HS-27A (cell line): Measurements from ENCODE around the gene TRIM37.
"Not testable (repeated sequence)": the region's sequence is repeated elsewhere in the genome, so short reads cannot be mapped to it uniquely, and the experiment has no call there.

Source experiments
- DNase-seq: peaks from one replicate; pipeline ENCODE4 v3.0.0-alpha.2; 2012; ENCODE audit warnings: low read depth, missing footprints

Gene TRIM37

GRCh38 chr17:58991718-58992331, 114.9 kb downstream of the TRIM37 start:
- DNase-seq: peak; percentile 71

- no peak for DNase-seq
These were observed 117.1 kb downstream of the TRIM37 start for GRCh38 chr17:58989629-58990028.

DNA sequence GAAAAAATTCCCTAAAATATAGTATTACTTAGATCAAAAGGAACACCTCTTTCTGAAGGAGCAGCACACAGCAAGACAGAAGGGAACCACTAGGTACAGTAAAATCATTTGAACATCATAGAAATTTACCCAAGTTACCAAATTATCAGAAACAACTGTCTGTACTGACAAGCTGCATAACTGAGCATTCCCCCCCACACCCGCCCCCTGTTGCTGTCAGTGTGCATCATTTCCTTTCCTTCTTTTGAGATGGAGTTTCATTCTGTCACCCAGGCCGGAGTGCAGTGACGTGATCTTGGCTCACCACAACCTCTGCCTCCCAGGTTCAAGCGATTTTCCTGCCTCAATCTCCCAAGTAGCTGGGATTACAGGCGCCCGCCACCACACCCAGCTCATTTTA, 120.7 kb downstream of the TRIM37 start:
- DNase-seq: no peak

DNA sequence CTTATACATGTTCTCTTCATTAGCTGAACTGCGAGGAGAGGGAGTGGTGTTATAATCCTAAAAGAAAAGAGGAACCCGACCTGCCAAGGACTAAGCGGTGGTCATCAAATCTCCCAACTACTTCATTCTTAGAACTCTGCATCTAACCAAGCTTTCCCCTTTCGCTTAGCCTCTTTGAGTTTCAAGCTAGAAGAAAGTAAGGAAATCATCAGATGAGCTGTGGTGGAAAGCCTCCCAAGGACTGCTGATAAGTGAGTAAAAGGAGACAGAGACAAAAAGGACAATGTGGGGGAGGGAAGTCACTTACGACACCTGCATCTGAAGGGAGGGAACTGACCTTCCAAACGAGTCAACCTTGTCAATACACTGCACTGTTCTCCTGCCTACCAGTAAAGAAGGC, 121.3 kb downstream of the TRIM37 start:
- DNase-seq: no peak

DNA sequence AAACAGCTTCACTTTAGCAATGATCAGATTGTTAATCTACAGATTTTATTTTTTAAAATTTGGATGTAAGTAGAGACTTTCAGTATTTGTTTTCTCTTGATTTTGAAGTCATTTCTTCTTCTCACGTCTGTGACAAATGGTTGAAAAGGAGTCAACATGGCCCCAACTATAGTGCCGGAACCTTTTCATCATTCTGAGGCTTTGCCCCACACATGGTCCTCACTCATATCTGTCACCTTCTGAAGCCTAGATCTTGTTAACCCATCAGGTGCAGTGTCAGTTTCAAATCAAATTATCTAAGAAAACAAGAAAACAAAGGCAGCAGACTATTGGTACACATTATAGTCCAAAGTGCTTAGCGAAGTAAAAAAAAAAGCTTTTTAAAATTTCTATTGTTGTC, 124.1 kb downstream of the TRIM37 start:
- no peak for DNase-seq

DNA sequence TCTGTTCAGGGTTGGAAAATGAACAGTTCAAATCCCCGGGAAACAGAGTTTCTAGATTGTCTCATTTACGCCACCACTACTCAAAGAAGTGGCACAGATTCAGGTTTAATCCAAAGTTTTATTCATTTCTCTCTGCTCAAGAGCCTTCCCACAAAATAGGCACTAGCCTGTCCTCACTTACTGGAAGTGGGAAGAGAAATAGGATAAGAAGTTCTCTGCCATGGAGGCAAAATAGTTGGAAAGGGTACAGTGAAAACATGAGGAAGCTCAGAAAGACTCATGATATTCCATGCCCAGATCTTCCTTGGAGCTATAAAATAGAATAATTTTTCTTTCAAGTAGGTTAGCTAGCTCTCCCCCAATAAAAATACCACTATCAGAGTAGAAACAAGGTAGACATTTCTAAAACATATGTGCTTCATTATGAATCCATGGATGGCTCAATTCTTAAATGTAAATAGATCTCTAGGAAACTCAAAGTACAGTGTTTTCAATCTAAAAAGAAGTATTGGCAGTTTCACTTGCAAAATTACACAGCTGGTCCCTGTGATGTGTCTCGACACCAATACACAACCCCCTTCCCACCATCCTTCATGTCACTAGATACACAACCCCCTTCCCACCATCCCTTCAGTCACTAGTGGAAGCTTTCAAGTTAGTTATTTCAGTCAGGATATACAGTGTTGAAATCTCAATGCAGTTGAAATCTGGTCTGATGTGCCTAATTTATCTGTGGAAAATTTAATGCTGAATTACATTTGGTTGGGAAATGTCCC, 125.8 kb downstream of the TRIM37 start:
- no peak for DNase-seq

- no peak for DNase-seq
These were observed 130.1 kb downstream of the TRIM37 start for GRCh38 chr17:58976541-58976940.

GRCh38 chr17:58974354-58974753, 132.3 kb downstream of the TRIM37 start:
- no peak for DNase-seq

DNA sequence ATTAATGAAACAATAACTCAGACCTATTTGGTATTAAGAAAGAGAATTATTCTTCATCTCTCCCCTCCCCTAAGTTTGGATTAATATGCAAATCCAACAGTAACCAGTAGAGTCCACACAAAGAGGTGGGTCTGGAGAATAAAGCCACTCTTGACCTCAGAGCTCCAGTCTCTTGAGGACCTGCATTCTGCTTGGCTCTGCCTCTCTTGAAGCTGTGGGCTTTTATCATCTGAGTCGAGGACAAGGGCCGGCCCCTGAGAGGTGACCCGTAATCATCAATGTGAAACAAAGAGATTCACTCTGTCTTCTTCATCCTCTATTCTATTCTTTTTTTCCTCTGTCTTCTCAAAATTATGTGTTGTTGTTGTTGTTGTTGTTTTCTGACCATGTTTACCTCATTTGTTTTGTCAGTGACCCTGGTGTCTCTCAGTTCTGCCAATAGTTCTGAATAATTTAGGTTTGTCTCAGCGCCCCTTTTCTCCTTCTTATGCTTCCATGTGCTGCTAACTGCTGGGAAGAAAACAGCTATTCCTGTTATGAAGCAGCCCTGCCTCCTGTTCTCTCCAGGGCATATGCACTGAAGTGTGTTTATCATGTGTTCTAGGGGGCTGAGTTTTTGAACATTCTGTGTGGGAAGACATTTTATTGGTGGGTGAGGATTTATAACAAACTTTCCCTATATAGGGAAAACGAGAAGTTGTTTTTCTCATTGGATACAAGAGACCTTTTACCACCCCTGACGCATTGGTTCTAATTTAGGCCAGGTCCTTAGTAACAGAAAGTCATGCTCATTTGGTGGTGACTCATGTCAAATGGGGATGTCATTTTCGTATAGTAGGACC, 135.8 kb downstream of the TRIM37 start:
- DNase-seq: no peak

DNA sequence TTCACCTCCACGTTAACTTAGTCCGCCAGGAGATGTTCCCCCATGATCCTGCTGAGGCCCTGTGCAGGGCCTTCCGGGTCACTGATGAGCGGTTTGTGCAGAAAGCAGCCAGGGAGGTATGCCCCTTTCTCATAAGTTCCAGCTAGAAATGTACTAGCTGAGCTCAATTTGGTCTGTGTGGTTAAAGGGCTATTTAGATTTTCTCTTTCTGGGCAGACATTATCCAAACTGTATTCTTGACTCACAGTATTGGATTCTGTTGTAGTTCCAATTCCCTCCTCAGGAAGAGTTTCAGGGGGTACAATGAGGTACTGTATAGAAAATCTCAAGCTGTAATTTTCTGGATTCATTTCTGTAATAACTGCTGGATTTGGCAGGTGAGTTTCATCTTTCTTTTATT, 137.1 kb downstream of the TRIM37 start:
- DNase-seq: no peak

GRCh38 chr17:58969156-58969555, 137.5 kb downstream of the TRIM37 start:
- DNase-seq: no peak

DNA sequence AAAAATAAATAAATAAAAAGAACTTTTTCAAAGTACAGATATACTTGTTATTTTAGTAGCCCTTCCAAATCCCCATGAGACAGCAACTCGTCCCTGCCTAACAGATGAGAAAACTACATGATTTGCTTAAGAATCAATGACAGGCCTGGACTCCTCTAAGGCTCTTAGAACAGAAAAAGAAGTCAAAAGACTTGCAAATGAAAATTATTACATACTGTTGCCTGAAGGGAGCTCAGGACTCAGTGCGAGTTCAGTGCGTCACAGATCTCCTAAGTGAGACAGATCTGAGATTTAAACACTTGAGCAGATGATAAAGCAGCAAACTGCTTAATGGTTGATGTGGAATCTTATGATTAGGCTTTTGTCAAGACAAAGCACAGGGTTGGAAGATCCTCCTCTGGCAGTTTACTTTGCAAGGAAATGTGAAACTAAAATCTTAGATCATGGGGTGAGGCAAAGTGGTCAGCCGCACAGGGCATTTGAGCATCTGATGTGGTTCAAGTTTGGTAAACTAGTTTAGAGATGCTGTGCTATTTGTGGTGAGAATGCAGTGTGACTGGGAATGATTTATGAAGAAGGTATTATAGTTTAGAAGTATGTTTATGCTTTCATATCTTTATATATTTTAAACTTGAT, 138.1 kb downstream of the TRIM37 start:
- DNase-seq: no peak

GRCh38 chr17:58966208-58966607, 140.5 kb downstream of the TRIM37 start:
- DNase-seq: no peak

DNA sequence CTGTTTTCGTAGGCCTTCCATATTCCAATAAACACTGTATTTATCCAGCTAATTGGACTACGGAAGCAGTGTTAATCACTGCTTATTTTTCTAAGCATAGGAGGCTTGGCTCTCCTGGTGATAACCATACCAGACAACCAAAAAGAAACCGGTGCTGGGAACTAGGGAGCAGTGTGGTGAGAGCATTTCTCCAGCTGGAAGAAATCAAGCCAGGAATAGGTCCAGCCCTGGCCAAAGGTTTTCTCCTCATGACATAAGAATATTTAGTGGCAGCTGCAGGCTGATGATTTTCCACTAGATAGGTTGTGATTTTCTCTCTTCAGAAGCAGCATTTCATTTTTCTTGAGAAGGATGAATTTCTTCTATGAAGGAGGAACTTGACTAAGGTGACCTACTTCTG, 141.5 kb downstream of the TRIM37 start:
- DNase-seq: no peak

DNA sequence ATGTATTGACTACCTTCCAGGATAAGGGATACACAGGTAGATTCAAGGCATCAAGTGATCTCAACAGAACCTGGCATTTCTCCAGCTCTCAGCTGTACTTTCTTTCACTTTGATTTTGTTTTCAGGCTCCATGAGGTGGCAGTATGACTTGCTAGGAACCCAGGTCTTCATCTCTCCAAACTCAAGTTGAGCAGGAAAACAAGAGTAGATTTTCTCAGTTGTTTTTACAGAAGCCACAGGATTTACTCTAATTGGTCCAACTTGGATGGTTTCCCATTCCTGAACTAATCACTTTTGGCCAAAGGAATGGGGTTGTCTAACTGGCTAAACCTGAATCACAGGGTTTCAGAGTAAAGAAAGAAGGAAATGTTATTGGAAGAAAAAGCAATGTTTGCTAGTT, 146.6 kb downstream of the TRIM37 start:
- DNase-seq: peak; percentile 20

- DNase-seq: not testable (repeated sequence)
These were observed 149.0 kb downstream of the TRIM37 start for GRCh38 chr17:58957725-58958073.

GRCh38 chr17:58956997-58957724, 149.5 kb downstream of the TRIM37 start:
- DNase-seq: peak; percentile 9

DNA sequence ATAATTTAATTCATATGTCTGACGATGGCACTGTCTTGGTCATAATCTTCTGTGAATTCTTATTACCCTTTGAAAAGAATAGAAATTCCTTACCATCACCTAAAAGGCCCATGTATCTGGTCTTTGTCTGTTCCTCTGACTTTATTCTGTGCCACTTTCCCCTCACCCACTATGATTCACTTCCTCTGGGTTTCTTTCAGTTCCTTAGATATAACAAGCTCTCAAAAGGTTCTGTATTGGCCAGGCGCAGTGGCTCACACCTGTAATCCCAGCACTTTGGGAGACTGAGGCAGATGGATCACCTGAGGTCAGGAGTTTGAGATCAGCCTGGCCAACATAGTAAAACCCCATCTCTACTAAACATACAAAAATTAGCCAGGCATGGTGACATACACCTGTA, 152.3 kb downstream of the TRIM37 start:
- not testable (repeated sequence) for DNase-seq

GRCh38 chr17:58947824-58948223, 158.9 kb downstream of the TRIM37 start:
- no peak for DNase-seq

GRCh38 chr17:58947411-58947810, 159.3 kb downstream of the TRIM37 start:
- no peak for DNase-seq

DNA sequence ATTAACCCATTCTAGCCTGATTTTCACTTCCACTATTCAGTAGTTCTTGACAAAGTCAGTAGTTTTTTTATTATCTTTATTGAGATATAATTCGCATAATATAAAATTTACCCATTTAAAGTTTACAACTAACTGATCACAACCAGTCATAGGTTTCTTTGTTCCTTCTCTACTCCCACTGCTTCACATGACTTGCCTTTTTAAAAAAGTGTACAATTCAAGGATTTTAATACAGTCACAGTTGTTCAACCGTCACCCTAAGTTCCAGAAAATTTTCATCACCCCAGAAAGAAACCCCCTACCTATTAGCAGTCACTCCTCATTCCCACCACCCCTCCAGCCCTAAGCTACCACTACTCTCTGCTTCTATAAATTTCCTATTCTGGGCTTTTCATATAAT, 162.5 kb downstream of the TRIM37 start:
- no peak for DNase-seq

DNA sequence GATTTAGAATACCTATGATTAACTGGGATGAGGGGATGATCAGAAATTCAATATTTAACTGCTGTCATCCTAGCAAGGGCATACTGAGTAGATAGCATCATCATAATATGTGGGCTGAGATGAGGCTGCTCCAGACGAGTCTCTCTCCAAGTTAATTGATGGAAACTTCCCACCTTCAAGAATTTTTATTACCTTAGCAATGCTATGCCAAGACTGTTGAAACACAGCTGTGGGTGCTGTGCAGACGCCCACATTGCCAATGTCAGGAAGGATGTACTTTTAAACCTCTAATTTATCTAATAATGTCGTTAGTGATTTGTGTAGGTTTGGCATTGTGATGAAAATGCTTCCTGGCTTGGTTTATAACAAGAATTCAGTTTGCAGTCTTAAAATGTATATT, 170.4 kb downstream of the TRIM37 start:
- DNase-seq: no peak
